Transverse colon (tissue), 4 donors: Measurements from ENCODE around the gene CPNE6. TPM values are rescaled to one million over a fixed set of nuclear protein-coding genes. Genes with fewer than 3 reads are reported as not detected.

Experiments
- DNase-seq: peaks from one replicate; pipeline ENCODE4 v3.0.0-alpha.2; 2019
- H3K27ac ChIP-seq, 4 donors: fragments of 200-600 bp; sonication (generic); 2 replicates each; pipeline ENCODE4 v1.5.1; 2016 to 2018; ENCODE audit warnings: inconsistent platforms in 4 of 4
- H3K27me3 ChIP-seq: fragments of 200-600 bp; sonication (generic); 2 replicates; pipeline ENCODE4 v1.5.1; 2017; ENCODE audit warnings: inconsistent platforms
- H3K36me3 ChIP-seq, 4 donors: fragments of 200-600 bp; sonication (generic); 2 replicates each; pipeline ENCODE4 v1.5.1; 2017 to 2019; ENCODE audit warnings: inconsistent platforms in 4 of 4
- H3K4me1 ChIP-seq, 4 donors: fragments of 200-600 bp; sonication (generic); 2 replicates each; pipeline ENCODE4 v1.5.1; 2017 to 2020; ENCODE audit warnings: inconsistent platforms in 4 of 4
- H3K4me3 ChIP-seq, 4 donors: fragments of 200-600 bp; sonication (generic); 1 replicate in 1 of 4; 2 replicates in 3 of 4; pipeline versions ENCODE4 v1.5.1 to v1.6.1; 2017 to 2019; ENCODE audit warnings: inconsistent platforms in 4 of 4
- H3K9me3 ChIP-seq, 2 donors: fragments of 200-600 bp; sonication (generic); 2 replicates each; pipeline ENCODE4 v1.5.1; 2017 to 2019; ENCODE audit warnings: inconsistent platforms in 2 of 2
- EP300 ChIP-seq: sonication (generic); formaldehyde crosslinking; IDR thresholded peaks from one replicate; pipeline ENCODE4 v1.6.1; 2017; ENCODE audit warnings: antibody characterized with exemption, low read depth
- POLR2A ChIP-seq: fragments of 450-650 bp; IDR thresholded peaks from one replicate; pipeline ENCODE4 v1.6.1; 2016; ENCODE audit warnings: antibody characterized with exemption, mild to moderate bottlenecking, moderate library complexity
- POLR2AphosphoS5 ChIP-seq, 3 donors: sonication (generic); formaldehyde crosslinking; IDR thresholded peaks; one replicate each; pipeline ENCODE4 v1.6.1; 2016; ENCODE audit warnings: antibody characterized with exemption in 3 of 3
- WGBS, 2 donors: methylation state at CpG; one replicate each; pipeline ENCODE4 v1.1.5; 2018; ENCODE audit warnings: low coverage in 1 of 2; 5-methylcytosine and 5-hydroxymethylcytosine counted together
- in situ Hi-C, 4 donors: fragments of 200-750 bp; cut with MboI; loops; one replicate each; pipeline versions ENCODE4 v1.15.0 to v1.15.1; 2017; ENCODE audit warnings: low sequenced_read_pairs in 3 of 4, low pct_ligation_motif_present in 1 of 4, low pct_unique_long_range_greater_than_20kb in 1 of 4
- intact Hi-C: fragments of 100-400 bp; cut with DNase I; formaldehyde crosslinking; loops from one replicate; pipeline ENCODE4 v1.15.1; 2023; ENCODE audit warnings: low total_unique reads
- total RNA-seq, 4 donors: library from RNA; depleted of rRNA; stranded (reverse); fragments of >200 nt; gene quantifications; one replicate each; pipeline ENCODE4 v1.1.0, GENCODE V29; 2016
- TF ChIP-seq, protein P1 (sequence below), 5 experiments: fragments of 200-600 bp in 3 of 5; fragments of 450-650 bp in 2 of 5; sonication (generic) in 3 of 5; IDR thresholded peaks; 1 replicate in 2 of 5; 2 replicates in 3 of 5; pipeline ENCODE4 v1.5.1; 2016 to 2017; ENCODE audit warnings: antibody characterized with exemption in 5 of 5, inconsistent platforms in 3 of 5, mild to moderate bottlenecking in 2 of 5, moderate library complexity in 1 of 5

The CPNE6 gene
- total RNA-seq, 4 donors from 2014 or later, result 3.4 TPM; not detected in 3

DNA sequence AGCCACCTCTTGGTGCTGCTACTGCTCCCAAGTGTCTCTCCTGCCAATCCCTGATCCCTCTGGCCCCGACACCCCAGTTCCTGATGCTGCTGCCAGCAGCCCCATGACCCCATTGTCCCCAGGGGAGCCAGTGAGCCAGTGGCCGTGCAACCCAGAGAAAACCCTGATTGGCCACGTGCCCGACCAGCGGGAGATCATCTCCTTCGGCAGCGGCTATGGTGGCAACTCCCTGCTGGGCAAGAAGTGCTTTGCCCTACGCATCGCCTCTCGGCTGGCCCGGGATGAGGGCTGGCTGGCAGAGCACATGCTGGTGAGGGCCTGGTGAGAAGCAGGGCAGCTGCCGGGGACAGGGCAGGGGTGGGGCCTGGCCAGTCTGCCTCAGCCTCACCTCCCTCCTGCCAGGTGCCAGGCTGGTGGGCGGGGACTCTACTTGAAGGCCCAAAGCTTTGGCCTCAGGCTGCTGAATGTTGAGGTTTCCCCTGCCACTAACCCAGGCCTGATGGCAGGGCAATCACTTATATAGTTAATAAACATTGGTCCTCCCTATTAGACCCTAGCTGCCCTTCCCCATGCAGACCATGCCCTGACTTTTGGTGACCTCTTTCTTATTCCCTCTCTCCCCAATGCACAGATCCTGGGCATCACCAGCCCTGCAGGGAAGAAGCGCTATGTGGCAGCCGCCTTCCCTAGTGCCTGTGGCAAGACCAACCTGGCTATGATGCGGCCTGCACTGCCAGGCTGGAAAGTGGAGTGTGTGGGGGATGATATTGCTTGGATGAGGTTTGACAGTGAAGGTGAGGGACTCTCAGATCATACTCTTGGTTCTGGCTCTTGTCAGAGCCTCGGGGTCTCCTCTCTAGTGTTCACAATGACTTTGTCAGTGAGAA lies 27.8 kb downstream of the CPNE6 start:
- H3K4me3 ChIP-seq, result no peak overlapping the region
- TF ChIP-seq POLR2A (no peak), POLR2AphosphoS5 (IDR thresholded peaks at IDR 0.05) (no peak), EP300 (no peak)
- TF ChIP-seq, protein P1, sequence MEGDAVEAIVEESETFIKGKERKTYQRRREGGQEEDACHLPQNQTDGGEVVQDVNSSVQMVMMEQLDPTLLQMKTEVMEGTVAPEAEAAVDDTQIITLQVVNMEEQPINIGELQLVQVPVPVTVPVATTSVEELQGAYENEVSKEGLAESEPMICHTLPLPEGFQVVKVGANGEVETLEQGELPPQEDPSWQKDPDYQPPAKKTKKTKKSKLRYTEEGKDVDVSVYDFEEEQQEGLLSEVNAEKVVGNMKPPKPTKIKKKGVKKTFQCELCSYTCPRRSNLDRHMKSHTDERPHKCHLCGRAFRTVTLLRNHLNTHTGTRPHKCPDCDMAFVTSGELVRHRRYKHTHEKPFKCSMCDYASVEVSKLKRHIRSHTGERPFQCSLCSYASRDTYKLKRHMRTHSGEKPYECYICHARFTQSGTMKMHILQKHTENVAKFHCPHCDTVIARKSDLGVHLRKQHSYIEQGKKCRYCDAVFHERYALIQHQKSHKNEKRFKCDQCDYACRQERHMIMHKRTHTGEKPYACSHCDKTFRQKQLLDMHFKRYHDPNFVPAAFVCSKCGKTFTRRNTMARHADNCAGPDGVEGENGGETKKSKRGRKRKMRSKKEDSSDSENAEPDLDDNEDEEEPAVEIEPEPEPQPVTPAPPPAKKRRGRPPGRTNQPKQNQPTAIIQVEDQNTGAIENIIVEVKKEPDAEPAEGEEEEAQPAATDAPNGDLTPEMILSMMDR (IDR thresholded peaks at IDR 0.05), result no peak
- in situ Hi-C loops (no loop called here), intact Hi-C loops (loop anchor here (10.0 kb wide), 1 partner anchor 84 kb away; no protein-coding TSS in a partner anchor)
- no peak overlapping the region for H3K27ac ChIP-seq
- no peak for DNase-seq
- WGBS, 2 donors, result 76% methylated on average over 11 of the region's 17 CpGs; no CpG with 5 or more reads in 1 of the 2 donors
- no peaks in the 10 kb centered on the region for H3K27me3 ChIP-seq
- peaks cover 0 to 12% (median 6%) of the 10 kb centered on the region in 4 donors for H3K4me1 ChIP-seq
- H3K36me3 ChIP-seq, result peaks cover 0 to 9% (median 0%) of the 10 kb centered on the region in 4 donors
- no peaks in the 10 kb centered on the region for H3K9me3 ChIP-seq

DNA sequence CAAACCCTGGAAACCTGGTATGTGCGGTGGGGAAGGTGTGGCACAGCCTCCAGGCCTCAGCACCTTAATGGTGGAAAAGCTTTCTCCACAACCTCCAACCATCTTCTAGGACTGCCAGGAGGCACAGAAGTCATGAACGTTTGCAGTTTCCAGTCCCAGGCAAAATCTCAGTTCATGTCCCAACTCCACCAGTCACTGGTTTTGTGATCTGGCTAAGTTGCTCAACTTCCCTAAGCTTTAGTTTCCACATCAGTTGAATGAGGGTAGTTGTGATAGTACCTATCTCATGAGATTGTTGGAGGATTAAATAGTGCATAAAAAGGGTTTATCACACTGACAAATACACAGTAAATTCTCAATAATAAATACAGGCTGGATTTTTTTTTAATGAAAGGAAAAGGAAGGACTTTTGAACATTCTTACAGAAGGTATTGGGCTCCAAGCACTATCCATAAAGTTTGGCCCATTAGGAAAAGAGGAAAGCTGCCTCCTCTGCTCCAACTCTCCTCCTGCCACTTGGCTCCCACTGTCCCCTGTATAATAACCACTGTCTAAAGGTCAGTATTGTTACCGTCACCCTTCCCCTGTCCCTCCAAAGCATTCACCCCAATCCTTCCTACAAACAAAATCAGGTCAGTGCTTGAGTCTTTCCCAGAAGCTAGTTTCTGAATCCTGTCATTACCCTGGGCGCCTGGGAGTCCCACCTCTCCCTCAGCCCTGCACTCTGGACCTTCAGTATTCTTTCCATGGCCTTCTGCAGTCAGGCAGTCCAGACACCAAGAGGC lies 29.0 kb downstream of the CPNE6 start:
- Histone ChIP-seq H3K9me3 (no peaks in the 10 kb centered on the region), H3K36me3 (peaks cover 0 to 9% (median 0%) of the 10 kb centered on the region in 4 donors), H3K27ac (no peak overlapping the region), H3K4me1 (peaks cover 0 to 6% (median under 1%) of the 10 kb centered on the region in 4 donors), H3K4me3 (no peak overlapping the region), H3K27me3 (no peaks in the 10 kb centered on the region)
- TF ChIP-seq EP300, result no peak
- no peak for TF ChIP-seq POLR2A
- in situ Hi-C loops, result no loop called here
- intact Hi-C loops, result loop anchor here (10.0 kb wide), 1 partner anchor 54 kb away; no protein-coding TSS in a partner anchor
- no peak for DNase-seq
- 83 to 90% methylated on average over 1 to 4 of the region's 4 CpGs for WGBS, 2 donors

DNA sequence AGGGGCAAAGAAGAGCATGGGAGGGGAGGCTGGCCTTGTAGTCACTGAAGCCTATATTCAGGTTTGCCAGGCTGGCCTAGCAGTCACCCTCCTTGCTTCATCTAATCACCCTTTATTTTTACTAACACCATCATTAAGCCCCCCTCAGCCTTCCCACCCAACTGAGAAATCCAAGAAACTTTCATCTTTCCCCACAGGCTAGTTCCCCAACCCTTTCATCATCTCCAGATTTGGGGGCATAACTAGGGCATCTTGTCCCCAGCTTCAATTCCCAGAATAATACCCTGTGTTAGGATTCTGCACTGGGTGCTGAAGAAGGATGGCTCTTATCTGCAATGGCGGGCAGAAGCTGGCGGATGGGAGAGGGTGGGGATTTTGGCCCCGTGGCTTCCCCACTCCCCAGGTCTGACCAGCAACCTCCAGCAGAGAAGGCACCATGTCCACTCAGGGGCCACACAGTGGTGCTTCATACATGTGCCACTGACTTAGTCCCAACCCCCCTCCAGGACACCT lies 29.7 kb downstream of the CPNE6 start:
- WGBS, 2 donors, result 93% methylated on average over 3 of the region's 3 CpGs; no CpG with 5 or more reads in 1 of the 2 donors
- intact Hi-C loops, result loop anchor here (10.0 kb wide), 1 partner anchor 54 kb away; no protein-coding TSS in a partner anchor
- H3K36me3 ChIP-seq, result peaks cover 0 to 9% (median 0%) of the 10 kb centered on the region in 4 donors
- H3K9me3 ChIP-seq, result no peaks in the 10 kb centered on the region
- H3K27me3 ChIP-seq, result no peaks in the 10 kb centered on the region
- TF ChIP-seq POLR2A (no peak), EP300 (no peak), POLR2AphosphoS5 (IDR thresholded peaks at IDR 0.05) (no peak)
- TF ChIP-seq, protein P1 (IDR thresholded peaks at IDR 0.05), result no peak
- no peak overlapping the region for H3K4me3 ChIP-seq
- in situ Hi-C loops, result no loop called here
- H3K4me1 ChIP-seq, result no peaks in the 10 kb centered on the region
- DNase-seq, result no peak
- no peak overlapping the region for H3K27ac ChIP-seq

DNA sequence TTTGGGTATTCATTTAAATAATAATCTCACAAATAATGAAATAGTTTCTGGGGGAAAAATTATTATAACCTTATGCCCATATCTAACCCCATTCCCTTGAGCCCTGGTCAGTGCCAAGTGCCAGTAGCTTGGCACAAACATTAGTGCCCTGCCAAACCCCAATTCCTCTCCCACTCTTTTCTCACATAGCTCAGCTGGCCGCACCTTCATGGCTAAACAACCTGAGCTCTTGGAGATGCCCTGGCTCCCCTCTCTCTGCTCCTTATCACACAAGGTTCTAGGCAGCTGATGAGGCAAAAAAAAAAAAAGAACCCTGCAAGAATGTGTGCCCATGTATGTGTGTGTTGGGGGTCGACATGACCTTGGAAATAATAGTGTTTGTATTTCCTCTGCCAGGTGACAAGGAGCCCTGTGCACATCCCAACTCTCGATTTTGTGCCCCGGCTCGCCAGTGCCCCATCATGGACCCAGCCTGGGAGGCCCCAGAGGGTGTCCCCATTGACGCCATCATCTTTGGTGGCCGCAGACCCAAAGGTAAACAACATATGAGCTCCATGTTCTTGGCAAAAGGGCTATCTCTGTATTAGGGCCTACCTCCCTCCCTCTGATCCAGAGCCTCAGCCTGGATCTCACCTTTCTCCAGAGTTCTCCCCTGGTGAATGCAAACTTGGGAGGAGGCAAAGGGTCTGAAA lies 31.1 kb downstream of the CPNE6 start:
- no peak for DNase-seq
- H3K4me3 ChIP-seq, result no peak overlapping the region
- 64 to 95% methylated on average over 2 to 7 of the region's 7 CpGs for WGBS, 2 donors
- intact Hi-C loops (loop anchor here (10.0 kb wide), 1 partner anchor 52 kb away; no protein-coding TSS in a partner anchor), in situ Hi-C loops (no loop called here)
- H3K9me3 ChIP-seq, result no peaks in the 10 kb centered on the region
- H3K36me3 ChIP-seq, result peaks cover 0 to 9% (median 0%) of the 10 kb centered on the region in 4 donors
- H3K27me3 ChIP-seq, result no peaks in the 10 kb centered on the region
- TF ChIP-seq, protein P1 (IDR thresholded peaks at IDR 0.05), result no peak
- TF ChIP-seq POLR2A (no peak), POLR2AphosphoS5 (IDR thresholded peaks at IDR 0.05) (no peak), EP300 (no peak)
- no peaks in the 10 kb centered on the region for H3K4me1 ChIP-seq
- no peak overlapping the region for H3K27ac ChIP-seq
